Trophoblast cell (in vitro differentiated cells and primary cell): ENCODE measurements around the gene KERA.

Experiments used
- DNase-seq, 2 donors: peaks; one replicate each; pipeline ENCODE4 v3.0.0-alpha.2; 2016
- H2AFZ ChIP-seq: 2 replicates; pipeline ENCODE4 v1.6.1; 2013; ENCODE audit warnings: low read length, moderate library complexity, mild to moderate bottlenecking; ENCODE audit not compliant: insufficient read depth, poor library complexity
- H2AK5ac ChIP-seq: 2 replicates; pipeline ENCODE4 v1.6.1; 2013; ENCODE audit warnings: mild to moderate bottlenecking, low read length
- H2BK120ac ChIP-seq: 2 replicates; pipeline ENCODE4 v1.6.1; 2013; ENCODE audit warnings: low read length, mild to moderate bottlenecking, moderate library complexity; ENCODE audit not compliant: insufficient read depth, poor library complexity
- H2BK12ac ChIP-seq: 2 replicates; pipeline ENCODE4 v1.6.1; 2013; ENCODE audit warnings: mild to moderate bottlenecking, low read length, moderate library complexity
- H2BK5ac ChIP-seq: 2 replicates; pipeline ENCODE4 v1.6.1; 2013; ENCODE audit warnings: low read length, low read depth, moderate library complexity, mild to moderate bottlenecking; ENCODE audit not compliant: poor library complexity
- H3K14ac ChIP-seq: 2 replicates; pipeline ENCODE4 v1.6.1; 2013; ENCODE audit warnings: mild to moderate bottlenecking, low read length
- H3K18ac ChIP-seq: 2 replicates; pipeline ENCODE4 v1.6.1; 2013; ENCODE audit warnings: mild to moderate bottlenecking, low read length
- H3K23ac ChIP-seq: 2 replicates; pipeline ENCODE4 v1.6.1; 2013; ENCODE audit warnings: low read length
- H3K27ac ChIP-seq: 2 replicates; pipeline ENCODE4 v1.5.1; 2013; ENCODE audit warnings: low read depth, mild to moderate bottlenecking, inconsistent platforms, low read length, moderate library complexity
- H3K27me3 ChIP-seq: 2 replicates; pipeline ENCODE4 v1.6.1; 2013; ENCODE audit warnings: inconsistent platforms, mild to moderate bottlenecking, low read length, moderate library complexity; ENCODE audit not compliant: insufficient read depth
- H3K36me3 ChIP-seq, 2 experiments: 1 replicate in 1 of 2; 2 replicates in 1 of 2; pipeline ENCODE4 v1.6.1; 2013; ENCODE audit warnings: low read length in 2 of 2, mild to moderate bottlenecking in 2 of 2, moderate library complexity in 1 of 2; ENCODE audit not compliant: insufficient read depth in 2 of 2, control insufficient read depth in 1 of 2
- H3K4ac ChIP-seq: 2 replicates; pipeline ENCODE4 v1.6.1; 2013; ENCODE audit warnings: low read depth, mild to moderate bottlenecking, low read length, moderate library complexity
- H3K4me1 ChIP-seq, 2 experiments: 1 replicate in 1 of 2; 2 replicates in 1 of 2; pipeline ENCODE4 v1.6.1; 2013; ENCODE audit warnings: low read length in 2 of 2, mild to moderate bottlenecking in 2 of 2, moderate library complexity in 1 of 2; ENCODE audit not compliant: insufficient read depth in 2 of 2, control insufficient read depth in 1 of 2
- H3K4me2 ChIP-seq: 2 replicates; pipeline ENCODE4 v1.6.1; 2013; ENCODE audit warnings: inconsistent platforms, mild to moderate bottlenecking, low read length, moderate library complexity
- H3K4me3 ChIP-seq: 2 replicates; pipeline ENCODE4 v1.5.1; 2013; ENCODE audit warnings: mild to moderate bottlenecking, low read depth, low read length, inconsistent platforms
- H3K79me1 ChIP-seq: one replicate; pipeline ENCODE4 v1.6.1; 2013; ENCODE audit warnings: low read length
- H3K79me2 ChIP-seq: 2 replicates; pipeline ENCODE4 v1.6.1; 2013; ENCODE audit warnings: low read length, mild to moderate bottlenecking; ENCODE audit not compliant: control insufficient read depth, insufficient read depth, poor library complexity
- H3K9ac ChIP-seq: 2 replicates; pipeline ENCODE4 v1.6.1; 2013; ENCODE audit warnings: mild to moderate bottlenecking, low read length
- H3K9me3 ChIP-seq: 2 replicates; pipeline ENCODE4 v1.6.1; 2013; ENCODE audit warnings: low read depth, mild to moderate bottlenecking, control low read depth, inconsistent platforms, low read length; ENCODE audit not compliant: insufficient read depth
- H4K12ac ChIP-seq: 2 replicates; pipeline ENCODE4 v1.6.1; 2013; ENCODE audit warnings: low read depth, mild to moderate bottlenecking, low read length, moderate library complexity
- H4K8ac ChIP-seq: 2 replicates; pipeline ENCODE4 v1.6.1; 2013; ENCODE audit warnings: low read depth, mild to moderate bottlenecking, low read length, moderate library complexity
- H4K91ac ChIP-seq: one replicate; pipeline ENCODE4 v1.6.1; 2013; ENCODE audit warnings: low read depth, mild to moderate bottlenecking, low read length, moderate library complexity
- WGBS: extraction: QIAGEN DNeasy Blood & Tissue Kit; methylation state at CpG from one replicate; pipeline ENCODE4 v1.1.7; 2013; ENCODE audit warnings: missing lambda C conversion rate; ENCODE audit not compliant: insufficient read length, insufficient coverage; ENCODE audit errors: extremely low coverage; 5-methylcytosine and 5-hydroxymethylcytosine counted together

Gene KERA

DNA sequence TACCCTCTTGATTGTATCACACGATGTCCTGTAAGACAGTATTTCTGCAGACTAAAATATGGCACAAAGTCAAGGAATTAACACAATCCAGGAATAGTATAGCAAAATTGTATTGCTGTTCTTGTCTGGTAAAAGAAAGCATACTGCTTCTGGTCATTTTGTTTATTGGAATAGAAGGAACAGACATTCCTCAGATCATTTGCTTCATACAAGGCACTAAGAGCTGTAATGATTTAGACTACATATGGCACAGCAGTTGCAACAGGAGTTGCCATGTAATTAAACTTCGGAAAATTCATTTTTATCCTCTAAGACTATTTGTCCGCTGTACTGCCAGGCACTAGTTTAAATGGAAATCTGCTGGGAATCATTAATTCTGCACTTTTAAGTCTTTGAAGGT lies 7.6 kb upstream of the KERA start:
- H4K8ac ChIP-seq = no peak overlapping the region
- H4K12ac ChIP-seq = no peak overlapping the region
- no peak overlapping the region for H2BK120ac ChIP-seq
- H3K4me3 ChIP-seq = no peak overlapping the region
- no peak overlapping the region for H3K4me2 ChIP-seq
- no peak for DNase-seq
- H3K9ac ChIP-seq = no peak overlapping the region
- no peak overlapping the region for H3K18ac ChIP-seq
- no peaks in the 10 kb centered on the region for H3K27me3 ChIP-seq
- H3K4me1 ChIP-seq = no peaks in the 10 kb centered on the region
- no CpG with 5 or more reads among the region's 3 CpGs for WGBS
- H2BK12ac ChIP-seq = no peak overlapping the region
- no peaks in the 10 kb centered on the region for H3K36me3 ChIP-seq
- H4K91ac ChIP-seq = no peak overlapping the region
- H3K79me2 ChIP-seq = no peaks in the 10 kb centered on the region
- H3K14ac ChIP-seq = no peak overlapping the region
- no peaks in the 10 kb centered on the region for H3K9me3 ChIP-seq
- H3K23ac ChIP-seq = no peak overlapping the region
- no peak overlapping the region for H2AK5ac ChIP-seq
- no peak overlapping the region for H3K27ac ChIP-seq
- no peak overlapping the region for H3K4ac ChIP-seq
- no peak overlapping the region for H2AFZ ChIP-seq
- H2BK5ac ChIP-seq = no peak overlapping the region
- no peaks in the 10 kb centered on the region for H3K79me1 ChIP-seq

DNA sequence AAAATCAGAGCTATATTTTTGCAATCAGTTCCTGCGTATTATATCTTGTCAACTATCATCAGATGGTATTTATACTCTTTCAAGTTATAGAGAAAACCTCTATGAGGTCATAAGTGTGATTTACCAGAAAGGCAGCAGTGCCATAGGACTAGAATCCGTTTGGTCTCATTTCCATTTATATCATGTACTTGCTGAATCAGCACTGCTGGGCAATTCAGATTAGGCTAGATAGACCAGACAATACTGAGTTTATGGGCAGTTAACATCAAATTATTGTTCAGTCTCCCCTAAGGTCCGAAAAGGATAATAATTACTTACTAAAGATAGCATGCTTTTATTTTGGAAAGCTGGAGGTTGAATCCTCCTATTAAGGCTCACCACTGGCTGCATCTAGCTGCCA lies 6.8 kb upstream of the KERA start:
- no peak overlapping the region for H3K4me3 ChIP-seq
- no CpG with 5 or more reads among the region's 3 CpGs for WGBS

DNA sequence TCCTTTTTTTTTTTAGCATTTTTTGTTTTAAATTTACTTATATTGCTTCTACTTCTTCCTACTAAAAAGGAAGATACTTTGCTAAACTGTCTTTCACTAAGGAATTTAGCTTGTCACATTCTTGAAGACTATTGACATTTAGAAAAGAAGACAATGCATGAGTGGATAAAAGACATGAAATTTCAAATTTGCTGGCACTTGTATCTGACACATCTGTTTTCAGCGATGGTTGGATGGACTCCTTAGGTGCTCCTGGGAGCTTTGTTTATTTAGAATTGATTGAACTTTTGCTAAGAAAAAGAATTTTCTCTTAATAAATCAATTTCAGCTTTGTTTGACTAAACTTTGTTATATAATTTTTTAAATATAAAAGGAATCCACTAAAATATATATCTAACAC lies 3.3 kb upstream of the KERA start:
- no CpG with 5 or more reads among the region's 1 CpG for WGBS
- no peak overlapping the region for H3K4me3 ChIP-seq

More for the DNA sequence above, 6.8 kb upstream of the KERA start:
- Histone ChIP-seq H3K27me3 (no peaks in the 10 kb centered on the region), H3K4me2 (no peak overlapping the region), H3K9me3 (no peaks in the 10 kb centered on the region), H3K14ac (no peak overlapping the region), H4K91ac (no peak overlapping the region), H3K36me3 (no peaks in the 10 kb centered on the region), H2BK120ac (no peak overlapping the region), H2AK5ac (no peak overlapping the region), H3K79me2 (no peaks in the 10 kb centered on the region), H3K23ac (no peak overlapping the region), H3K4me1 (no peaks in the 10 kb centered on the region), H3K79me1 (no peaks in the 10 kb centered on the region), H3K18ac (no peak overlapping the region), H3K27ac (no peak overlapping the region), H2BK12ac (no peak overlapping the region), H2BK5ac (no peak overlapping the region), H2AFZ (no peak overlapping the region), H4K12ac (no peak overlapping the region), H3K9ac (no peak overlapping the region), H3K4ac (no peak overlapping the region), H4K8ac (no peak overlapping the region)
- DNase-seq = no peak

DNA sequence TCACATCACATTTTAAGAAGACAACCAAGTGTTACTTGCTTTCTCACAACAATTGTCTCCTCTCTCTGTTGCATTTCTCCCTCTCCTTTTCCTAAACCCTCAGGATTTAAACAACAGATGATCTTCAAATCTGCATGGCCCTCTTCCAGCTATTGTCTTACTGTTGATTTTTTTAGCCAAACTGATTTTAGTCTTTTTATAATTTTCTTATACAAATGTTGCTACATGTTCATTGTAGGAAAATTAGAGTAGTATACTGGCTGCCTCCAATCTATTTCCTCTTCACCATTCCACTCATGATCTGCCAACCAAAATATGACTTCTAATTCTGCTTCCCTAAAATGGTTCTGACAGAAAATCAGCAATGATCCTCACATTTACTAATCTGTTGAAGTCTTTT lies 1.4 kb upstream of the KERA start:
- Histone ChIP-seq H3K9ac (no peak overlapping the region), H4K12ac (no peak overlapping the region), H3K4ac (no peak overlapping the region), H3K4me2 (no peak overlapping the region), H3K79me1 (no peaks in the 10 kb centered on the region), H3K4me3 (no peak overlapping the region), H3K36me3 (no peaks in the 10 kb centered on the region), H3K18ac (no peak overlapping the region), H3K9me3 (no peaks in the 10 kb centered on the region), H4K8ac (no peak overlapping the region), H3K4me1 (no peaks in the 10 kb centered on the region), H2AFZ (no peak overlapping the region), H3K23ac (no peak overlapping the region), H2BK120ac (no peak overlapping the region), H2BK5ac (no peak overlapping the region), H3K27ac (no peak overlapping the region), H3K27me3 (no peaks in the 10 kb centered on the region), H2AK5ac (no peak overlapping the region), H3K79me2 (no peaks in the 10 kb centered on the region), H3K14ac (no peak overlapping the region), H4K91ac (no peak overlapping the region), H2BK12ac (no peak overlapping the region)
- no peak for DNase-seq

More for the DNA sequence above, 3.3 kb upstream of the KERA start:
- no peak for DNase-seq
- no peak overlapping the region for H2BK12ac ChIP-seq
- no peak overlapping the region for H2BK120ac ChIP-seq
- no peak overlapping the region for H3K9ac ChIP-seq
- no peaks in the 10 kb centered on the region for H3K27me3 ChIP-seq
- H3K14ac ChIP-seq = no peak overlapping the region
- no peak overlapping the region for H4K91ac ChIP-seq
- H3K36me3 ChIP-seq = no peaks in the 10 kb centered on the region
- H3K27ac ChIP-seq = no peak overlapping the region
- H3K4me2 ChIP-seq = no peak overlapping the region
- H2BK5ac ChIP-seq = no peak overlapping the region
- no peak overlapping the region for H3K4ac ChIP-seq
- no peaks in the 10 kb centered on the region for H3K79me1 ChIP-seq
- no peak overlapping the region for H3K18ac ChIP-seq
- no peak overlapping the region for H3K23ac ChIP-seq
- H4K8ac ChIP-seq = no peak overlapping the region
- H3K79me2 ChIP-seq = no peaks in the 10 kb centered on the region
- no peaks in the 10 kb centered on the region for H3K9me3 ChIP-seq
- H2AFZ ChIP-seq = no peak overlapping the region
- no peak overlapping the region for H4K12ac ChIP-seq
- H2AK5ac ChIP-seq = no peak overlapping the region
- no peaks in the 10 kb centered on the region for H3K4me1 ChIP-seq
